Measurements from ENCODE around the gene CLEC4F. TPM values are rescaled to one million over a fixed set of nuclear protein-coding genes. Genes with fewer than 3 reads are reported as not detected.

Gene CLEC4F, protein sequence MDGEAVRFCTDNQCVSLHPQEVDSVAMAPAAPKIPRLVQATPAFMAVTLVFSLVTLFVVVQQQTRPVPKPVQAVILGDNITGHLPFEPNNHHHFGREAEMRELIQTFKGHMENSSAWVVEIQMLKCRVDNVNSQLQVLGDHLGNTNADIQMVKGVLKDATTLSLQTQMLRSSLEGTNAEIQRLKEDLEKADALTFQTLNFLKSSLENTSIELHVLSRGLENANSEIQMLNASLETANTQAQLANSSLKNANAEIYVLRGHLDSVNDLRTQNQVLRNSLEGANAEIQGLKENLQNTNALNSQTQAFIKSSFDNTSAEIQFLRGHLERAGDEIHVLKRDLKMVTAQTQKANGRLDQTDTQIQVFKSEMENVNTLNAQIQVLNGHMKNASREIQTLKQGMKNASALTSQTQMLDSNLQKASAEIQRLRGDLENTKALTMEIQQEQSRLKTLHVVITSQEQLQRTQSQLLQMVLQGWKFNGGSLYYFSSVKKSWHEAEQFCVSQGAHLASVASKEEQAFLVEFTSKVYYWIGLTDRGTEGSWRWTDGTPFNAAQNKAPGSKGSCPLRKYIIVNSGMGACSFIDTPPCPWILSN
- not detected for total RNA-seq

DNA sequence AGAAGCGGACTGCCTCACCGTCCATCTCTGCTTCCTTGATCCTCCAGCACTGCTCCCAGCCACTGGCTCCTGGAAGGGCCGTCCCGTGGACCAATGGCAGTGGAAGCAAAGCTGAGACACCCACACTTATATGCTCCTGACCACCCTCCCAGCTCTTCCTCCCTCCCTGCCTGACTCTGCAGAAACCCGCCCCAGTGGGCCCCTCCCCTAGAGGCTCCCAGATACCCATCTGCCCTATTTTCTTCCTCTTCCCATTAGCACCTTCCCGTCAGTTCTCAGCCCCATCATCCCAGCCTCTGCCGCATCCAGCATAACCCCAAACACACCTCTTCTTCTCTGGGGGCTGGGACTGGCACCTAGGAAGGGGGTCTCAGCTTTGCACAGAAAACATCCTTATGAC is at the start of gene CLEC4F:
Gene CLEC4F (minus strand): TSS at position 101 of the 400 bp plus-strand sequence. CDS start 76 bp downstream, at position 25.
- Histone ChIP-seq H3K9me3 (ENCODE audit: control insufficient read depth in 3 of 3, low read length in 3 of 3) (no peaks in the 10 kb centered on the region), H3K4me1 (ENCODE audit: control insufficient read depth in 3 of 3, insufficient read depth in 3 of 3, low read length in 3 of 3) (no peaks in the 10 kb centered on the region), H3K27me3 (ENCODE audit: control insufficient read depth in 3 of 3, insufficient read depth in 3 of 3, low read length in 3 of 3) (peaks cover 3 to 15% (median 3%) of the 10 kb centered on the region in 3 donors), H3K4me3 (ENCODE audit: low read length in 3 of 3) (no peak within 1 kb of the TSS), H3K9ac (ENCODE audit: low read depth in 1 of 3, low read length in 3 of 3) (no peak within 1 kb of the TSS), H3K36me3 (ENCODE audit: control insufficient read depth in 3 of 3, insufficient read depth in 3 of 3, low read length in 3 of 3) (no peaks in the 10 kb centered on the region), H3K27ac (ENCODE audit: low read depth, low read length) (no peak within 1 kb of the TSS)

DNA sequence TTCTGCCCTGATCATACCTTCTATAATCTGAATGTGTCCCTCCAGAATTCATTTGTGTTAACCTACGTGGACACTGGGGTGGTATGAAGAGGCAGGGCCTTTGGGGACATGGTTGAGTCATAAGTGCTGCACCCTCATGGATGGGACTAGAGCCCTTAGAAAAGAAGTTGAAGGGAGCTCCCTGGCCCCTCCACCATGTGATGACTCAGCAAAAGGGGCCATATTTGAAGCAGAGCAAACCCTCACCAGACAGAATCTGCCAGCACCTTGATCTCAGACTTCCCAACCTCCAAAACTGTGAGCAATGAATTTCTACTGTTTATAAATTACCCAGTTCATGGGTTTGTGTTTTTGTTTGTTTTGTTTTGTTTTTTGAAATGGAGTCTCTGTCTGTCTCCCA is 48.6 kb upstream of the CLEC4F start:
- Histone ChIP-seq H3K9me3 (ENCODE audit: control insufficient read depth in 3 of 3, low read length in 3 of 3) (no peaks in the 10 kb centered on the region), H3K9ac (ENCODE audit: low read depth in 1 of 3, low read length in 3 of 3) (no peak overlapping the region), H3K27ac (ENCODE audit: low read depth, low read length) (no peak overlapping the region), H3K36me3 (ENCODE audit: control insufficient read depth in 3 of 3, insufficient read depth in 3 of 3, low read length in 3 of 3) (no peaks in the 10 kb centered on the region), H3K4me1 (ENCODE audit: control insufficient read depth in 3 of 3, insufficient read depth in 3 of 3, low read length in 3 of 3) (peaks cover 3 to 10% (median 8%) of the 10 kb centered on the region in 3 donors), H3K4me3 (ENCODE audit: low read length in 3 of 3) (no peak overlapping the region), H3K27me3 (ENCODE audit: control insufficient read depth in 3 of 3, insufficient read depth in 3 of 3, low read length in 3 of 3) (peaks cover 12 to 31% (median 26%) of the 10 kb centered on the region in 3 donors)

DNA sequence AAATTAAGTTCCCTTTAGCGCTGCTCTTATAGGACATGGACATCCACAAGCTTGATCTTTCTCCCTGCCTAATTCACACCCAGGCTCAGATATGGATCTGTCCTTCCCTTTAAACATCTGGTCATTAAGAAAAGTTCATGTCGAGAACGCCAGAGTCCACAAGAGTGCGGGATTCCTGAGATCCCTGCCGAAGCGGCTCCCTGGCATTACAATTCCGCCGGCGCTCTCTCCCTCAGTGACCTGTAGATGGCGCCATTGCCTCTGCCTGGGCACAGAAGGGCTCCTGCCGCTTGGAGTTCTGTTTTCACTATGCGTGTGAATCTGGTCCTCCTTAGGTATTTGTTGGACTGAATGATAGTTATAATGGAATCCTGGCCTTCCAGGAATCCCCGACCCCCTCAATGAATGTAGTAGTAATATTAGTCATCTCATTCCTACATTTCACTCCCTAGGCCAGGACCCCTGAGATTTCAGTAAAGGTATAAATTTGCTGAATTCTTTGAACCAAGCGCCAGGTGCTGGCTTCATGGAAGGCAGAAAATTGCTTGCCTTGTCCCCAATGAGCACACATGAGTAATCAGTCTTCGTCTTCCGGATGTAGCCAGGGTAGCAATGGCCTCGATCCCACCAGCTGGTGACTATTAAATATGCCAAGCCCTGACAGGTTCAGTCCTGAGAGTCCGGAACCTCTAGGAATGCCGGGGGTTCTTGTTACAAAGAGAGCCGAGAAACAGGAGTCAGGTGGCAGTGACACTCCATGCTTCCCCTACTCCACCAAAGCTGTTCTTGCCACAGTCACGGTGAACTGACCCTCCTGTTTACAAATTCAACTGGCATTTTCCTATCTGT is 41.6 kb upstream of the CLEC4F start:
- H3K27ac ChIP-seq (ENCODE audit: low read depth, low read length), result no peak overlapping the region
- H3K9ac ChIP-seq (ENCODE audit: low read depth in 1 of 3, low read length in 3 of 3), result peak overlapping the region in 2 of 3 donors; percentile 41 to 45
- peak overlapping the region; percentile 14 to 32 (median 21) for H3K4me3 ChIP-seq (ENCODE audit: low read length in 3 of 3)
- H3K36me3 ChIP-seq (ENCODE audit: control insufficient read depth in 3 of 3, insufficient read depth in 3 of 3, low read length in 3 of 3), result no peaks in the 10 kb centered on the region
- no peaks in the 10 kb centered on the region for H3K9me3 ChIP-seq (ENCODE audit: control insufficient read depth in 3 of 3, low read length in 3 of 3)
- H3K27me3 ChIP-seq (ENCODE audit: control insufficient read depth in 3 of 3, insufficient read depth in 3 of 3, low read length in 3 of 3), result peaks cover 10 to 20% (median 12%) of the 10 kb centered on the region in 3 donors
- H3K4me1 ChIP-seq (ENCODE audit: control insufficient read depth in 3 of 3, insufficient read depth in 3 of 3, low read length in 3 of 3), result peaks cover 6 to 12% (median 11%) of the 10 kb centered on the region in 3 donors

DNA sequence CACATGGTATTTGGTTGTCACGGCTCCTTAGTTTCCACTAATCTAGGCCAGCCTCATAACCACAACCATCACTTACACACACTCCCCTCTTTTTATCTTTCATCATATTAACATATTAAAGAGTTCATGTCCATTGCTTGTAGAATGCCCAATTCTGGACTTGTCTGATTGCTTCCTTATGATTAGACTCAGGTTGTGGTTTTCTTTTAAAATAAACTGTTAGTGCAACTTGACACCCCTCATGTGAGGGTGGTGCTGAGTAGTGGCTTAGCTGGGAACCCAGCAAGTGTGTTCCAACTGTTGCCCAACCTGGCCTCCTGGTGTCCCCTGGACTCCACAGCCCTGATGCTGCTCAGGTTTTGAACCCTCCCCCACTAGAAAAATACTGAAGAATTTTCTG is 35.3 kb upstream of the CLEC4F start:
- Histone ChIP-seq H3K4me1 (ENCODE audit: control insufficient read depth in 3 of 3, insufficient read depth in 3 of 3, low read length in 3 of 3) (no peaks in the 10 kb centered on the region), H3K27me3 (ENCODE audit: control insufficient read depth in 3 of 3, insufficient read depth in 3 of 3, low read length in 3 of 3) (peaks cover 5 to 9% (median 6%) of the 10 kb centered on the region in 3 donors), H3K9me3 (ENCODE audit: control insufficient read depth in 3 of 3, low read length in 3 of 3) (no peaks in the 10 kb centered on the region), H3K9ac (ENCODE audit: low read depth in 1 of 3, low read length in 3 of 3) (no peak overlapping the region), H3K4me3 (ENCODE audit: low read length in 3 of 3) (no peak overlapping the region), H3K36me3 (ENCODE audit: control insufficient read depth in 3 of 3, insufficient read depth in 3 of 3, low read length in 3 of 3) (no peaks in the 10 kb centered on the region), H3K27ac (ENCODE audit: low read depth, low read length) (no peak overlapping the region)

DNA sequence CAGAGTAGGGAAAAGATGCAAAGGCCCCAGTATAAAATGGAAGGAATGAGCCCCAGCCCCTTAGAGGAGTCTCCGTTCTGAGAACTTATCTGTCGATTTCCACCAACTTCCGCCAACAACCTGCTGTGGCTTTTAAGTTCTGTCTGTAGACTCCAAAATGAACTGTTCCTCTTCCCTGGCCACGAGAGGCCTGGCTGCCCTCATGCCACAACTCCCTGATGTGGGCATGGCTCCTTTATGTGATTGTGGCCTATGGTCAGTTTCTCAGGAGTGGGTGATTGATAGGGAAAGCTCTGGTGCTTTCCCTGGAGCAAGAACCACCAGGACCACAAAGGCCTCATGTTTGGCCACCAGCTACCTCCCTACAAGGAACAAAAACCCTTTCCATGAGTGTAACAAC is 34.0 kb upstream of the CLEC4F start:
- no peaks in the 10 kb centered on the region for H3K36me3 ChIP-seq (ENCODE audit: control insufficient read depth in 3 of 3, insufficient read depth in 3 of 3, low read length in 3 of 3)
- H3K27ac ChIP-seq (ENCODE audit: low read depth, low read length), result no peak overlapping the region
- peaks cover 0 to 3% (median 0%) of the 10 kb centered on the region in 3 donors for H3K27me3 ChIP-seq (ENCODE audit: control insufficient read depth in 3 of 3, insufficient read depth in 3 of 3, low read length in 3 of 3)
- H3K9me3 ChIP-seq (ENCODE audit: control insufficient read depth in 3 of 3, low read length in 3 of 3), result no peaks in the 10 kb centered on the region
- H3K4me1 ChIP-seq (ENCODE audit: control insufficient read depth in 3 of 3, insufficient read depth in 3 of 3, low read length in 3 of 3), result no peaks in the 10 kb centered on the region
- H3K9ac ChIP-seq (ENCODE audit: low read depth in 1 of 3, low read length in 3 of 3), result no peak overlapping the region
- no peak overlapping the region for H3K4me3 ChIP-seq (ENCODE audit: low read length in 3 of 3)

DNA sequence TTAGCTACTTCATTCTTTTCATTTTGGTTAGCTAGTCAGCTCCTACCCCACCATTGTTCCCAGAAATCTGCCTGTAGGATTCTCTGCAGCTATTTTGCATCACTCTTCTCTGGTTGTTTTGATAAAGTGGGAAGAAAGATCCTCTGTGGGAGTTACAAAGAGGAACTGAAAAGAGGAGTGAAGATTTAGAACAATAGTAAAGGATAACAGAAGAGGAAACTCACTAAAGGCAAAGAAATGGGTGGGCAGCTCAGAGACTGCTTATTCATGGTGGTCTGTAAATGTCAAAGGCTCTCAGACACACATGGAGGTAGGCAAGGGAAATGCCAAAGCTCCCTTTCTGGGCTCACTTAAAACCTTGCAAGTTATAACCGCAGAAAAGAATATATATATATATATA is 32.4 kb upstream of the CLEC4F start:
- Histone ChIP-seq H3K9me3 (ENCODE audit: control insufficient read depth in 3 of 3, low read length in 3 of 3) (no peaks in the 10 kb centered on the region), H3K36me3 (ENCODE audit: control insufficient read depth in 3 of 3, insufficient read depth in 3 of 3, low read length in 3 of 3) (no peaks in the 10 kb centered on the region), H3K9ac (ENCODE audit: low read depth in 1 of 3, low read length in 3 of 3) (no peak overlapping the region), H3K27me3 (ENCODE audit: control insufficient read depth in 3 of 3, insufficient read depth in 3 of 3, low read length in 3 of 3) (no peaks in the 10 kb centered on the region), H3K4me3 (ENCODE audit: low read length in 3 of 3) (no peak overlapping the region), H3K4me1 (ENCODE audit: control insufficient read depth in 3 of 3, insufficient read depth in 3 of 3, low read length in 3 of 3) (no peaks in the 10 kb centered on the region), H3K27ac (ENCODE audit: low read depth, low read length) (no peak overlapping the region)

DNA sequence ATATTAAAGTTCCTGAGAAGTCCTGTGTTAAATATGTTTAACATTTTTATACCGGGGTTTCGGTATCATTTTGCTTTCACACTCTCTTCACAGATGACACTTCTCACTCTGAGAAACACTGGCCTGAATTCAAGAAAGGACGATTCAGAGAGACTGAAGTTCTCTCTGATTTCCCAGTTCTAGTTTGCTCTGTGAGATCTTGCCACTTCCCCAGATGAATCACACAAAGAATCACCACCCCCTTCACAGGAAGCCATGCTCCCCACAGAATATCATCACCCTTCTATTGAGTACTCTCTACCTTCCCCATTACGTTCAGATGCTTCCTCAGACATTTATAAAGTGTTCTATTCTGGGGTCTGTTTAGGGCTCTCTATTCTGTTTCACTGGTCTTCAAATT is 31.3 kb upstream of the CLEC4F start:
- no peak overlapping the region for H3K27ac ChIP-seq (ENCODE audit: low read depth, low read length)

DNA sequence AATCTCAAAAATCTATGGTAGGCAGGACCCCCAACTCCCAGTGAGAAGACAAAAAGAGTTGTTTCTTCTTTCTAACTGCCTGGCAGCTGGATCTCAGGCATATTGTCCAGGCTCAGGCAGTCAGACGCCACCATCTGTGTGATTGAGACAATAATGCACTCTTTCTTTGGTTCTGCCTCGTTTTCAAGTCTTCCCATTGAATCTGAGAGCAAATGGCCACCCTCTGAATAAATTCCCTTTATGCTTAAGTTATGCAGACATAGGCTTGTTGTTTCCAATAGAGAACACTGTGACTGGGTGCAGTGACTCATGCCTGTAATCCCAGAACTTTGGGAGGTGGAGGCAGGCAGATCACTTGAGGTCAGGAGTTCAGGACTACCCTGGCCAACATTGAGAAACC is 30.5 kb upstream of the CLEC4F start:
- H3K4me1 ChIP-seq (ENCODE audit: control insufficient read depth in 3 of 3, insufficient read depth in 3 of 3, low read length in 3 of 3), result no peaks in the 10 kb centered on the region
- H3K9me3 ChIP-seq (ENCODE audit: control insufficient read depth in 3 of 3, low read length in 3 of 3), result no peaks in the 10 kb centered on the region
- no peaks in the 10 kb centered on the region for H3K36me3 ChIP-seq (ENCODE audit: control insufficient read depth in 3 of 3, insufficient read depth in 3 of 3, low read length in 3 of 3)
- H3K27me3 ChIP-seq (ENCODE audit: control insufficient read depth in 3 of 3, insufficient read depth in 3 of 3, low read length in 3 of 3), result no peaks in the 10 kb centered on the region
- H3K27ac ChIP-seq (ENCODE audit: low read depth, low read length), result no peak overlapping the region
- no peak overlapping the region for H3K4me3 ChIP-seq (ENCODE audit: low read length in 3 of 3)
- no peak overlapping the region for H3K9ac ChIP-seq (ENCODE audit: low read depth in 1 of 3, low read length in 3 of 3)

More for the DNA sequence above, 31.3 kb upstream of the CLEC4F start:
- H3K9ac ChIP-seq (ENCODE audit: low read depth in 1 of 3, low read length in 3 of 3), result no peak overlapping the region
- no peaks in the 10 kb centered on the region for H3K36me3 ChIP-seq (ENCODE audit: control insufficient read depth in 3 of 3, insufficient read depth in 3 of 3, low read length in 3 of 3)
- no peaks in the 10 kb centered on the region for H3K9me3 ChIP-seq (ENCODE audit: control insufficient read depth in 3 of 3, low read length in 3 of 3)
- H3K4me1 ChIP-seq (ENCODE audit: control insufficient read depth in 3 of 3, insufficient read depth in 3 of 3, low read length in 3 of 3), result no peaks in the 10 kb centered on the region
- no peak overlapping the region for H3K4me3 ChIP-seq (ENCODE audit: low read length in 3 of 3)
- no peaks in the 10 kb centered on the region for H3K27me3 ChIP-seq (ENCODE audit: control insufficient read depth in 3 of 3, insufficient read depth in 3 of 3, low read length in 3 of 3)

DNA sequence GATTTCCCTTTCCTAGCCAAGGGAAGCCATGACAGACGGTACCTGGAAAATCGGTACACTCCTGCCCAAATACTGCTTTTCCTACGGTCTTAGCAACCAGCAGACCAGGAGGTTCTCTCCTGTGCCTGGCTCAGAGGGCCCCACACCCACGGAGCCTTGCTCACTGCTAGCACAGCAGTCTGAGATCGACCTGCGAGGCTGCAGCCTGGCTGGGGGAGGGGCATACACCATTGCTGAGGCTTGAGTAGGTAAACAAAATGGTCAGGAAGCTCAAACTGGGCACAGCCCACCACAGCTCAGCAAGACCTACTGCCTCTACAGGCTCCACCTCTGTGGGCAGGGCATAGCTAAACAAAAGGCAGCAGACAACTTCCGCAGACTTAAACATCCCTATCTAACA is 22.0 kb upstream of the CLEC4F start:
- Histone ChIP-seq H3K9me3 (ENCODE audit: control insufficient read depth in 3 of 3, low read length in 3 of 3) (no peaks in the 10 kb centered on the region), H3K36me3 (ENCODE audit: control insufficient read depth in 3 of 3, insufficient read depth in 3 of 3, low read length in 3 of 3) (no peaks in the 10 kb centered on the region), H3K9ac (ENCODE audit: low read depth in 1 of 3, low read length in 3 of 3) (no peak overlapping the region), H3K27ac (ENCODE audit: low read depth, low read length) (no peak overlapping the region), H3K27me3 (ENCODE audit: control insufficient read depth in 3 of 3, insufficient read depth in 3 of 3, low read length in 3 of 3) (peaks cover 3 to 7% (median 6%) of the 10 kb centered on the region in 3 donors), H3K4me3 (ENCODE audit: low read length in 3 of 3) (no peak overlapping the region), H3K4me1 (ENCODE audit: control insufficient read depth in 3 of 3, insufficient read depth in 3 of 3, low read length in 3 of 3) (no peaks in the 10 kb centered on the region)
